RWPE1 (cell line): ENCODE measurements around the gene DIABLO.
"Not testable (repeated sequence)": the region's sequence is repeated elsewhere in the genome, so short reads cannot be mapped to it uniquely, and the experiment has no call there.

Source experiments
- CTCF ChIA-PET: fragments of 350-600 bp; sonication (Branson Sonifier 250); formaldehyde crosslinking; extraction: SDS; loops from one replicate; lab custom pipeline; 2021; lab: Yijun Ruan, JAX
- POLR2A ChIA-PET: fragments of 400-600 bp; formaldehyde crosslinking; extraction: SDS; loops from one replicate; lab custom pipeline; 2020; ENCODE audit warnings: antibody characterized with exemption; ENCODE audit not compliant: low non-redundant PET; lab: Yijun Ruan, JAX
- DNase-seq: peaks from one replicate; pipeline ENCODE4 v3.0.0; 2012; ENCODE audit warnings: low spot score
- H3K27ac ChIP-seq: fragments of 450-650 bp; 2 replicates; pipeline ENCODE4 v1.5.1; 2017
- CTCF ChIP-seq: fragments of 450-650 bp; conservative IDR thresholded peaks from 2 replicates; pipeline ENCODE4 v1.5.1; 2017; ENCODE audit warnings: low read depth, mild to moderate bottlenecking

Gene DIABLO

GRCh38 chr12:122205053-122205925 lies 20.6 kb downstream of the DIABLO start:
- no peak overlapping the region for H3K27ac ChIP-seq
- TF ChIP-seq CTCF = no peak
- ChIA-PET POLR2A (interaction anchor here (0.6 kb wide), 1 partner anchor 12 kb away, joined by 3 read pairs; no protein-coding TSS in a partner anchor), CTCF (interaction anchor here (0.5 to 0.6 kb wide), 2 partner anchors 411 to 1404 kb away, joined by 4 read pairs; no protein-coding TSS in a partner anchor)
- no peak for DNase-seq

- ChIA-PET POLR2A (no interaction called here), CTCF (interaction anchor here (0.6 kb wide), 1 partner anchor 410 kb away, joined by 4 read pairs; no protein-coding TSS in a partner anchor)
- DNase-seq = no peak
- TF ChIP-seq CTCF = no peak
- H3K27ac ChIP-seq = no peak overlapping the region
Observed at GRCh38 chr12:122204167-122205052, 21.4 kb downstream of the DIABLO start.

GRCh38 chr12:122203301-122204166 lies 22.3 kb downstream of the DIABLO start, which contains the start of gene B3GNT4:
TSS of gene B3GNT4 (plus strand) at chr12:122203709. CDS start at chr12:122204619, 910 bp downstream.
- no peak for TF ChIP-seq CTCF
- POLR2A ChIA-PET = no interaction called here
- CTCF ChIA-PET = interaction anchor here (1.0 kb wide), 1 partner anchor 13 kb away, joined by 5 read pairs; no protein-coding TSS in a partner anchor
- peak; percentile 69 for DNase-seq
- peak within 1 kb of the TSS; percentile 64 for H3K27ac ChIP-seq

- peak overlapping the region; percentile 64 for H3K27ac ChIP-seq
- CTCF ChIA-PET = interaction anchor here (0.6 to 1.0 kb wide), 2 partner anchors 12 to 72 kb away, joined by 5 read pairs; no protein-coding TSS in a partner anchor
- POLR2A ChIA-PET, DNase-seq: not testable (repeated sequence)
Observed at GRCh38 chr12:122202811-122203210, 23.0 kb downstream of the DIABLO start.

GRCh38 chr12:122202017-122202416 lies 23.8 kb downstream of the DIABLO start:
- TF ChIP-seq CTCF = no peak
- H3K27ac ChIP-seq = no peak overlapping the region
- no peak for DNase-seq
- POLR2A ChIA-PET = no interaction called here
- CTCF ChIA-PET = interaction anchor here (0.6 kb wide), 1 partner anchor 45 kb away, joined by 4 read pairs; no protein-coding TSS in a partner anchor

- DNase-seq = no peak
- POLR2A ChIA-PET = no interaction called here
- CTCF ChIA-PET = interaction anchor here (0.6 to 1.0 kb wide), 4 partner anchors 11 to 163 kb away, joined by 3 to 4 read pairs (median 4); no protein-coding TSS in a partner anchor
- no peak overlapping the region for H3K27ac ChIP-seq
- no peak for TF ChIP-seq CTCF
Observed at GRCh38 chr12:122201381-122201780, 24.5 kb downstream of the DIABLO start.
